Keratinocyte (primary cell): ENCODE data around the gene NXPH2. TPM values are rescaled to one million over a fixed set of nuclear protein-coding genes. Genes with fewer than 3 reads are reported as not detected.

Experiments
- DNase-seq: peaks from one replicate; pipeline ENCODE4 v3.0.0-alpha.2; 2011; ENCODE audit warnings: low read depth, missing footprints, low spot score
- FAIRE-seq: peaks from 2 replicates; lab custom pipeline; 2011; peaks lifted over from hg19 to GRCh38; lab: Jason Lieb, UNC
- H2AFZ ChIP-seq: 2 replicates; pipeline ENCODE4 v1.6.0; 2012; ENCODE audit warnings: low read length, control low read depth, inconsistent platforms; ENCODE audit not compliant: control insufficient read depth
- H3K27ac ChIP-seq: 2 replicates; pipeline ENCODE4 v1.5.1; 2011; ENCODE audit warnings: low read length; ENCODE audit not compliant: control insufficient read depth, insufficient read depth
- H3K27me3 ChIP-seq: 3 replicates; pipeline ENCODE4 v1.6.0; 2011; ENCODE audit warnings: low read length; ENCODE audit not compliant: control insufficient read depth, insufficient read depth; ENCODE audit errors: extremely low read depth
- H3K36me3 ChIP-seq, 2 experiments: 2 replicates in 1 of 2; 3 replicates in 1 of 2; pipeline ENCODE4 v1.5.1; 2011; ENCODE audit warnings: low read length in 2 of 2, mild to moderate bottlenecking in 1 of 2; ENCODE audit not compliant: control insufficient read depth in 2 of 2, insufficient read depth in 2 of 2; ENCODE audit errors: extremely low read depth in 1 of 2
- H3K4me1 ChIP-seq: 3 replicates; pipeline ENCODE4 v1.5.1; 2011; ENCODE audit warnings: low read length; ENCODE audit not compliant: control insufficient read depth, insufficient read depth; ENCODE audit errors: extremely low read depth
- H3K4me2 ChIP-seq: 3 replicates; pipeline ENCODE4 v1.6.0; 2011; ENCODE audit warnings: low read depth, low read length; ENCODE audit not compliant: control insufficient read depth, insufficient read depth; ENCODE audit errors: extremely low read depth
- H3K4me3 ChIP-seq, 3 experiments: fragments of 200-600 bp in 1 of 3; sonication (generic) in 1 of 3; 2 replicates in 2 of 3; 3 replicates in 1 of 3; pipeline ENCODE4 v1.5.1; 2011 to 2016; ENCODE audit warnings: low read length in 3 of 3, mild to moderate bottlenecking in 3 of 3, control low read depth in 2 of 3, inconsistent platforms in 1 of 3, low read depth in 1 of 3, mixed read lengths in 1 of 3, mixed run types in 1 of 3, moderate library complexity in 1 of 3; ENCODE audit not compliant: control insufficient read depth in 2 of 3, insufficient read depth in 2 of 3; ENCODE audit errors: extremely low read depth in 1 of 3
- H3K79me2 ChIP-seq: 2 replicates; pipeline ENCODE4 v1.6.0; 2012; ENCODE audit warnings: low read length; ENCODE audit not compliant: control insufficient read depth, insufficient read depth
- H3K9ac ChIP-seq: 3 replicates; pipeline ENCODE4 v1.6.0; 2011; ENCODE audit warnings: low read length; ENCODE audit not compliant: control insufficient read depth, insufficient read depth; ENCODE audit errors: extremely low read depth
- H3K9me1 ChIP-seq: 3 replicates; pipeline ENCODE4 v1.6.0; 2011; ENCODE audit warnings: low read length; ENCODE audit not compliant: control insufficient read depth, insufficient read depth; ENCODE audit errors: extremely low read depth
- H3K9me3 ChIP-seq: 2 replicates; pipeline ENCODE4 v1.5.1; 2012; ENCODE audit warnings: low read depth, low read length; ENCODE audit not compliant: control insufficient read depth
- H4K20me1 ChIP-seq: 3 replicates; pipeline ENCODE4 v1.6.0; 2011; ENCODE audit warnings: low read length; ENCODE audit not compliant: control insufficient read depth, insufficient read depth; ENCODE audit errors: extremely low read depth
- CTCF ChIP-seq, 3 experiments: IDR thresholded peaks in 1 of 3; conservative IDR thresholded peaks in 1 of 3; optimal IDR thresholded peaks in 1 of 3; 2 replicates in 2 of 3; 3 replicates in 1 of 3; pipeline versions ENCODE3 to v1.5.1; 2011; ENCODE audit warnings: low read length in 3 of 3, mild to moderate bottlenecking in 3 of 3, moderate library complexity in 2 of 3, control low read depth in 1 of 3, inconsistent platforms in 1 of 3; ENCODE audit not compliant: insufficient read depth in 2 of 3; ENCODE audit errors: extremely low read depth in 1 of 3
- EZH2 ChIP-seq: IDR thresholded peaks from one replicate; pipeline ENCODE4 v1.6.1; 2012; ENCODE audit warnings: inconsistent platforms, mild to moderate bottlenecking, low read length, moderate library complexity
- dilution Hi-C: fragments of 300-500 bp; cut with MboI; formaldehyde crosslinking; loops from one replicate; pipeline ENCODE4 v1.7.0; 2020; ENCODE audit warnings: low sequenced_read_pairs; ENCODE audit not compliant: extremely low pct_ligation_motif_present
- polyA plus RNA-seq, 5 experiments: library from polyadenylated mRNA; depleted of rRNA in 3 of 5; stranded (reverse) in 3 of 5; stranded (forward) in 1 of 5; unstranded in 1 of 5; fragments of >200 nt; gene quantifications; 1 replicate in 1 of 5; 2 replicates in 3 of 5; 3 replicates in 1 of 5; pipeline versions ENCODE4 v1.2.1 to v1.2.3, GENCODE V29; 2011 to 2012; ENCODE audit warnings: missing spikeins in 2 of 5, low read depth in 1 of 5, low replicate concordance in 1 of 5

Gene NXPH2
- polyA plus RNA-seq, 1 donor (not counting 4 experiments of a cell fraction or from before 2014, with no cell fraction given), result not detected

- Histone ChIP-seq H3K4me2 (peak overlapping the region; percentile 3), H3K9me1 (no peaks in the 10 kb centered on the region), H3K36me3 (no peaks in the 10 kb centered on the region), H3K9ac (no peak overlapping the region), H3K4me3 (no peak overlapping the region), H3K9me3 (peaks cover 8% of the 10 kb centered on the region), H2AFZ (peak overlapping the region; percentile 59), H3K79me2 (no peaks in the 10 kb centered on the region), H3K27me3 (no peaks in the 10 kb centered on the region), H4K20me1 (no peaks in the 10 kb centered on the region), H3K4me1 (peaks cover 13% of the 10 kb centered on the region), H3K27ac (peak overlapping the region; percentile 22)
- no peak for TF ChIP-seq CTCF (optimal IDR thresholded peaks at IDR 0.05 in 1 of 3, IDR thresholded peaks at IDR 0.05 in 1 of 3, conservative IDR thresholded peaks at IDR 0.05 in 1 of 3; ENCODE audit: extremely low read depth in 1 of 3, insufficient read depth in 2 of 3, low read length in 3 of 3)
- no peak for TF ChIP-seq EZH2
- FAIRE-seq (peak; percentile 89), DNase-seq (peak; percentile 65)
- dilution Hi-C loops, result no loop called here
Measured at GRCh38 chr2:138640921-138641676, 139.1 kb downstream of the NXPH2 start.

GRCh38 chr2:138637686-138638085 lies 142.5 kb downstream of the NXPH2 start:
- Histone ChIP-seq H3K4me3 (no peak overlapping the region), H3K9ac (no peak overlapping the region), H3K27ac (no peak overlapping the region), H3K27me3 (no peaks in the 10 kb centered on the region), H4K20me1 (no peaks in the 10 kb centered on the region), H3K9me3 (no peaks in the 10 kb centered on the region), H3K4me1 (peaks cover 12% of the 10 kb centered on the region), H3K4me2 (no peak overlapping the region), H3K9me1 (no peaks in the 10 kb centered on the region), H3K79me2 (no peaks in the 10 kb centered on the region), H3K36me3 (no peaks in the 10 kb centered on the region), H2AFZ (no peak overlapping the region)
- TF ChIP-seq EZH2, result no peak
- TF ChIP-seq CTCF (optimal IDR thresholded peaks at IDR 0.05 in 1 of 3, IDR thresholded peaks at IDR 0.05 in 1 of 3, conservative IDR thresholded peaks at IDR 0.05 in 1 of 3; ENCODE audit: extremely low read depth in 1 of 3, insufficient read depth in 2 of 3, low read length in 3 of 3), result no peak
- dilution Hi-C loops, result no loop called here
- FAIRE-seq (no peak), DNase-seq (no peak)
